Measurements from ENCODE around the gene SAT1. TPM values are rescaled to one million over a fixed set of nuclear protein-coding genes. Genes with fewer than 3 reads are reported as not detected.

SAT1 gene
- total RNA-seq, 1 donor from 2014 or later, result 85.7 TPM

- DNase-seq (ENCODE audit: low read depth in 2 of 2), result no peak
Measured at GRCh38 chrX:23776363-23776762, 6.6 kb upstream of the SAT1 start.

GRCh38 chrX:23779025-23779424, 3.9 kb upstream of the SAT1 start:
- no peak for DNase-seq (ENCODE audit: low read depth in 2 of 2)

- peak; percentile 14 to 63 for DNase-seq (ENCODE audit: low read depth in 2 of 2)
Measured at GRCh38 chrX:23782455-23782854, 518 bp upstream of the SAT1 start.

- DNase-seq (ENCODE audit: low read depth in 2 of 2), result peak in 1 of 2 donors; percentile 15
Measured at GRCh38 chrX:23783589-23784469, 856 bp downstream of the SAT1 start.

- peak; percentile 44 to 61 for DNase-seq (ENCODE audit: low read depth in 2 of 2)
Measured at GRCh38 chrX:23784470-23785331, 1.7 kb downstream of the SAT1 start.

- DNase-seq (ENCODE audit: low read depth in 2 of 2), result no peak
Measured at GRCh38 chrX:23785580-23785979, 2.6 kb downstream of the SAT1 start.

- peak; percentile 58 to 68 for DNase-seq (ENCODE audit: low read depth in 2 of 2)
Measured at GRCh38 chrX:23786268-23786815, 3.4 kb downstream of the SAT1 start.

GRCh38 chrX:23787745-23788118, 4.8 kb downstream of the SAT1 start:
- DNase-seq (ENCODE audit: low read depth in 2 of 2), result no peak

GRCh38 chrX:23788521-23788920, 5.5 kb downstream of the SAT1 start:
- no peak for DNase-seq (ENCODE audit: low read depth in 2 of 2)

- no peak for DNase-seq (ENCODE audit: low read depth in 2 of 2)
Measured at GRCh38 chrX:23788946-23789345, 6.0 kb downstream of the SAT1 start.

GRCh38 chrX:23789386-23790154, 6.6 kb downstream of the SAT1 start:
- no peak for DNase-seq (ENCODE audit: low read depth in 2 of 2)

- no peak for DNase-seq (ENCODE audit: low read depth in 2 of 2)
Measured at GRCh38 chrX:23790155-23790497, 7.2 kb downstream of the SAT1 start.

GRCh38 chrX:23792861-23793553, 10.0 kb downstream of the SAT1 start:
- DNase-seq (ENCODE audit: low read depth in 2 of 2), result peak in 1 of 2 donors; percentile 34

- no peak for DNase-seq (ENCODE audit: low read depth in 2 of 2)
Measured at GRCh38 chrX:23795221-23795620, 12.2 kb downstream of the SAT1 start.

GRCh38 chrX:23797371-23798128, 14.6 kb downstream of the SAT1 start:
- no peak for DNase-seq (ENCODE audit: low read depth in 2 of 2)

GRCh38 chrX:23799469-23800065, 16.6 kb downstream of the SAT1 start:
- no peak for DNase-seq (ENCODE audit: low read depth in 2 of 2)

GRCh38 chrX:23802431-23802830, 19.5 kb downstream of the SAT1 start:
- DNase-seq (ENCODE audit: low read depth in 2 of 2), result peak; percentile 43 to 64

GRCh38 chrX:23803931-23804381, 21.0 kb downstream of the SAT1 start:
- peak; percentile 28 to 64 for DNase-seq (ENCODE audit: low read depth in 2 of 2)

- DNase-seq (ENCODE audit: low read depth in 2 of 2), result no peak
Measured at GRCh38 chrX:23804578-23804977, 21.6 kb downstream of the SAT1 start.

GRCh38 chrX:23805389-23805788, 22.4 kb downstream of the SAT1 start:
- no peak for DNase-seq (ENCODE audit: low read depth in 2 of 2)
